ENCODE measurements around the gene DCT.

DCT gene

GRCh38 chr13:94444826-94445225 lies 34.7 kb downstream of the DCT start:
- DNase-seq: no peak

GRCh38 chr13:94435604-94436226 lies 43.8 kb downstream of the DCT start:
- no peak for DNase-seq

- peak in 1 of 2 experiments; percentile 27 for DNase-seq
These were observed 46.2 kb downstream of the DCT start for GRCh38 chr13:94433055-94433961.

- DNase-seq: peak in 1 of 2 experiments; percentile 29
These were observed 47.5 kb downstream of the DCT start for GRCh38 chr13:94431987-94432386.

GRCh38 chr13:94431574-94431973 lies 47.9 kb downstream of the DCT start:
- DNase-seq: no peak

GRCh38 chr13:94427313-94427953 lies 52.0 kb downstream of the DCT start:
- no peak for DNase-seq

- DNase-seq: no peak
These were observed 59.6 kb downstream of the DCT start for GRCh38 chr13:94419925-94420305.

GRCh38 chr13:94419304-94419924 lies 60.1 kb downstream of the DCT start:
- peak in 1 of 2 experiments; percentile 74 for DNase-seq

GRCh38 chr13:94417294-94417693 lies 62.2 kb downstream of the DCT start:
- DNase-seq: no peak

- DNase-seq: no peak
These were observed 62.9 kb downstream of the DCT start for GRCh38 chr13:94416454-94417080.

- DNase-seq: no peak
These were observed 63.8 kb downstream of the DCT start for GRCh38 chr13:94415500-94416237.

- no peak for DNase-seq
These were observed 64.8 kb downstream of the DCT start for GRCh38 chr13:94414708-94415107.

- no peak for DNase-seq
These were observed 65.3 kb downstream of the DCT start for GRCh38 chr13:94414141-94414540.

GRCh38 chr13:94413598-94413944 lies 65.9 kb downstream of the DCT start:
- no peak for DNase-seq

- DNase-seq: no peak
These were observed 66.4 kb downstream of the DCT start for GRCh38 chr13:94412870-94413597.

- DNase-seq: no peak
These were observed 67.7 kb downstream of the DCT start for GRCh38 chr13:94411747-94412146.

- DNase-seq: no peak
These were observed 71.0 kb downstream of the DCT start for GRCh38 chr13:94408314-94409036.

GRCh38 chr13:94400874-94401273 lies 78.6 kb downstream of the DCT start:
- no peak for DNase-seq

GRCh38 chr13:94399812-94400211 lies 79.7 kb downstream of the DCT start:
- DNase-seq: no peak

GRCh38 chr13:94395860-94396259 lies 83.6 kb downstream of the DCT start:
- no peak for DNase-seq

- DNase-seq: no peak
These were observed 84.8 kb downstream of the DCT start for GRCh38 chr13:94394723-94395122.
